H1 (cell line): Measurements from ENCODE around the gene EFCAB8. TPM values are rescaled to one million over a fixed set of nuclear protein-coding genes. Genes with fewer than 3 reads are reported as not detected.

Experiments
- TEAD4 ChIP-seq: IDR thresholded peaks from 2 replicates; pipeline ENCODE4 v1.6.1; 2012; ENCODE audit warnings: low read depth, low read length, inconsistent platforms, mixed read lengths
- polyA plus RNA-seq, 7 experiments: library from polyadenylated mRNA; depleted of rRNA in 3 of 7; stranded (reverse) in 5 of 7; unstranded in 2 of 7; fragments of >200 nt in 5 of 7; fragments of 200-250 nt in 2 of 7; gene quantifications; 1 replicate in 5 of 7; 2 replicates in 1 of 7; 4 replicates in 1 of 7; pipeline versions ENCODE4 v1.2.1 to v1.2.3, GENCODE V29; 2011 to 2013; ENCODE audit warnings: missing spikeins in 2 of 7, mixed read lengths in 2 of 7
- total RNA-seq: library from RNA; stranded (reverse); fragmentation: NEBNext Ultra II Directional; extraction: Animal tissue kit (Norgen Biotek cat#: 25700); gene quantifications from 2 replicates; pipeline ENCODE4 v1.2.1, GENCODE V29; 2021

Gene EFCAB8
- total and polyA plus RNA-seq, 2 of the 8 experiments (the other 6 are each of a cell fraction or from before 2014, with no cell fraction given) = 0.06 to 0.20 TPM

DNA sequence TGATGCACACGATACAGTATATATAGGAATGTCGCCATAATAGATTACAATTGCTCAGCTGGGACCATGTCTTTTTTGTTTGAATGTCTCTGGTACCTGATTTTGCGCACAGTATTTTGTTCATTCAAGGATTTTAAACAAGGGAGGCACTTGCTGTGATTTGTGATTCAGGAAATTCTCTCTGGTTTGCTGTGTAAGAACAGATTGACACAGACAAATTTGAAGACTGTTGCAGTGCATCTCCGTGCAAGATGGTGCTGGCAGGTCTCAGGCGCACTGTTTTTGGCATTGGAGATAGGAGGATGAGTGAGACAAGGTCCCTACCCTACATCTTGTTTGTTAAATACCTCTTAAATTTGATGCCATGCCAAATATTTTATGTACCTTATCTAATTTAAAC is 36.5 kb upstream of the EFCAB8 start (continued):
- no peak for TF ChIP-seq TEAD4
